GM12878 (cell line): ENCODE data around the gene OSBPL10.

ENCODE experiments used
- CTCF ChIP-seq, 3 experiments: IDR thresholded peaks in 2 of 3; conservative IDR thresholded peaks in 1 of 3; 2 replicates each; pipeline ENCODE4 v1.5.1; 2011; ENCODE audit warnings: low read depth in 3 of 3, low read length in 3 of 3, mild to moderate bottlenecking in 3 of 3, control low read depth in 2 of 3, moderate library complexity in 2 of 3, inconsistent platforms in 1 of 3, mixed read lengths in 1 of 3; ENCODE audit not compliant: control insufficient read depth in 2 of 3, insufficient read depth in 1 of 3; ENCODE audit errors: extremely low read depth in 1 of 3
- EZH2 ChIP-seq: IDR thresholded peaks from 2 replicates; pipeline ENCODE4 v1.6.1; 2012; ENCODE audit warnings: low read depth, mild to moderate bottlenecking, control low read depth, inconsistent platforms, low read length, borderline replicate concordance; ENCODE audit not compliant: control insufficient read depth
- KDM1A ChIP-seq: fragments of 200-600 bp; sonication (generic); IDR thresholded peaks from 2 replicates; pipeline ENCODE4 v1.6.1; 2016; ENCODE audit warnings: borderline replicate concordance
- POLR2AphosphoS5 ChIP-seq: IDR thresholded peaks from 2 replicates; pipeline ENCODE4 v1.6.1; 2011; ENCODE audit warnings: mild to moderate bottlenecking, low read length, inconsistent platforms

- TF ChIP-seq CTCF (IDR thresholded peaks at IDR 0.05 in 2 of 3, conservative IDR thresholded peaks at IDR 0.05 in 1 of 3; ENCODE audit: control insufficient read depth in 2 of 3, extremely low read depth in 1 of 3, insufficient read depth in 1 of 3, low read depth in 3 of 3, low read length in 3 of 3) (no peak), EZH2 (no peak), KDM1A (no peak), POLR2AphosphoS5 (no peak)
These were observed 101.0 kb downstream of the OSBPL10 start for GRCh38 chr3:31880020-31880419.
